ENCODE results near the gene CROCC2.

The CROCC2 gene

DNA sequence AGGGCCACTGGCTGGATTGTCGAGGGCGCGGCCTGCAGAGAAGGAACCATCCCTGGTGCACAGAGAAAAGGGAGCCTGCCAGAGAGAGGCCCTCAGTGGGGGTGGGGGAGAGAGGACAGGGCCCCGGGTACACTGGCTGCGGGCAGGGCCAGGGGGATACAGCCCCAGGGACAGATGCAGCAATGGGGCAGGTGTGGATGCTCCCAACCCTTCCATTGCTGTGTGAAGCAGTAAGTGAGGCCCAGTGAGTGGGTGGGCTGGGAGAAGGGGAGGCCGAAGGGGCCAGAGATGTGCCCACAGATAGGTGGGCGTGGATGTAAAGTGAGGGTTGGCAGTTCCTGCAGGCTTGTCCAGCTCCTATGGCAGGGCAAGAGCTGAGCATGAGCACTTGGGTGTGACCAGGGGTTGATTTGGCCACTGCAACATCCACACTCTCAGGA is 30.1 kb upstream of the CROCC2 start:
- H3K4me3 ChIP-seq (ENCODE audit: low read depth, low read length), result no peak overlapping the region
- no peak for DNase-seq (ENCODE audit: low read depth)
- TF ChIP-seq, protein P1, sequence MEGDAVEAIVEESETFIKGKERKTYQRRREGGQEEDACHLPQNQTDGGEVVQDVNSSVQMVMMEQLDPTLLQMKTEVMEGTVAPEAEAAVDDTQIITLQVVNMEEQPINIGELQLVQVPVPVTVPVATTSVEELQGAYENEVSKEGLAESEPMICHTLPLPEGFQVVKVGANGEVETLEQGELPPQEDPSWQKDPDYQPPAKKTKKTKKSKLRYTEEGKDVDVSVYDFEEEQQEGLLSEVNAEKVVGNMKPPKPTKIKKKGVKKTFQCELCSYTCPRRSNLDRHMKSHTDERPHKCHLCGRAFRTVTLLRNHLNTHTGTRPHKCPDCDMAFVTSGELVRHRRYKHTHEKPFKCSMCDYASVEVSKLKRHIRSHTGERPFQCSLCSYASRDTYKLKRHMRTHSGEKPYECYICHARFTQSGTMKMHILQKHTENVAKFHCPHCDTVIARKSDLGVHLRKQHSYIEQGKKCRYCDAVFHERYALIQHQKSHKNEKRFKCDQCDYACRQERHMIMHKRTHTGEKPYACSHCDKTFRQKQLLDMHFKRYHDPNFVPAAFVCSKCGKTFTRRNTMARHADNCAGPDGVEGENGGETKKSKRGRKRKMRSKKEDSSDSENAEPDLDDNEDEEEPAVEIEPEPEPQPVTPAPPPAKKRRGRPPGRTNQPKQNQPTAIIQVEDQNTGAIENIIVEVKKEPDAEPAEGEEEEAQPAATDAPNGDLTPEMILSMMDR (IDR thresholded peaks at IDR 0.05; ENCODE audit: low read depth, low read length, missing control alignments), result no peak
- in situ Hi-C loops (cut with HindIII; ENCODE audit: low sequenced_read_pairs), result no loop called here

DNA sequence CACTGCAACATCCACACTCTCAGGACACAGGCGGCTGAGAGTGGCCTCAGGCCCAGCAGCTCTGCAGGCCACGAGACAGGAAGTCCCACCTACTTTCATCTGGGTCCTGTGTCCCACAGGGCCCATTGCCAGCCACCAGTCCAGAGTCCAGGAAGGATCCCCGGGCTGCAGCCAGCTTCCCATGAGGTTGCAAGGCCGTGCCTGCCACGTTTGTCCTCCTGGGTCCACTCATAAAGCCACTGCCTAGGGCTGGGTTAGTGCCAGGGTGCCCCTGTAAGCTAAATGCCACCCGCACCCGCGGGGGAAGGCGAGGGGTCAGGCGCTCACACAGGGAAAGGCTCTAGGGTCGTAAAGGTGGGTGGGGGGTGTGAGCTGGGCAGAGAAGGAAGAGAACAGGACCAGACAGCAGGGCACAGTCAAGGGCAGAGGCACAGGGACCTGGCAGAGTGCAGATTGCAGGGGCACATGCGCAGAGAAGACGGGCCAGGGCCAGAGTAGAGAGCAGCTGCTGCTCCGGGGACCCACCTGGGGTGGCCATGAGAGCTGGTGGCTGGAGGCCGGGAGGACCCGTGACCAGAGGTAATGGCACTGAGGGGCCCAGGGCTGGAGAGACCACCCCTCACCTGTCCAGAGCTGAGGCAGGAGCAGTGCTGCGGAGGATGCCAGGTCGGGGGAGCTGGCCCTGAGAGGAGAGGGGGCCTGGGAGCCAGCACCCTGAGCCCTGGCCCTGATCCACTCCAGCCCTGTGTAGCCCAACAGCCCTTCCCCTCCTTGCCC is 29.5 kb upstream of the CROCC2 start:
- DNase-seq (ENCODE audit: low read depth), result no peak
- in situ Hi-C loops (cut with HindIII; ENCODE audit: low sequenced_read_pairs), result no loop called here
- no peak overlapping the region for H3K4me3 ChIP-seq (ENCODE audit: low read depth, low read length)
- TF ChIP-seq, protein P1 (IDR thresholded peaks at IDR 0.05; ENCODE audit: low read depth, low read length, missing control alignments), result no peak

DNA sequence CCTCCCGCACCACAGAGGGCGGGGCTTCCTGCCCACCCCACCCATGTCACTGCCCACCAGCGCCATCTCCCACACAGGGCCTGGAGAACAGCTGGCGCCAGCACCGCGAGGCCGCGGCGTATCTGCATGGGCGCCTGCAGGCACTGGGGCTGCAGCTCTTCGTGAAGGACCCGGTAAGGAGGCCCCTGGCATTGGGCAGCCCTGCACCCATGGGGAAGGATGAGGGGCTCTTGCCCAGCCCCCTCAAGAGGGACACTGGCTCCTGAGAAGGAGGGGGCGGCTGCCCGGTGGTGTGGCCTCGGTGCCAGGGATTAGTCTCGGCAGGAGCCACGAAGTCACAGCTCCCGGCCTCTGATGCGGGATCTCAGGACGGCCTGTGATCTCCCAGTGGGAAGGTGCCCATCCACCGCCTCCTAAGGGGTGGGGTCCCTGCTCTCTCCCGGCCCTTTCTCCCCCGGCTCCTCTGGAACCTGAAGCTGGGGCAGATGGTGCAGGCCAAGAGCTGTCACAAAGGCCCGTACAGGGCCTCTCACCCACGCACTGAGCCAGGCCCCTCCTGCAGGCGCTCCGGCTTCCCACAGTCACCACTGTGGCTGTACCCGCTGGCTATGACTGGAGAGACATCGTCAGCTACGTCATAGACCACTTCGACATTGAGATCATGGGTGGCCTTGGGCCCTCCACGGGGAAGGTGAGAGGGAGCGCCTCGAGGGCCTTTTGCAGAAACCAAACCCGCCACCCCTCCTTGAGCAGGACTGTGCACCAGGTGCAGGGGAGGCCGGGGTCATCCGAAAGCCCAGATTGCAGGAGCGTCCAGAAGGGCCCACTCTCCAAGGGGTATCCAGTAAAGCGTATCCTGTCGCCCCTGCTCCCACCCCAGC is 28.4 kb upstream of the CROCC2 start:
- TF ChIP-seq, protein P1 (IDR thresholded peaks at IDR 0.05; ENCODE audit: low read depth, low read length, missing control alignments), result no peak
- no peak for DNase-seq (ENCODE audit: low read depth)
- H3K4me3 ChIP-seq (ENCODE audit: low read depth, low read length), result no peak overlapping the region
- in situ Hi-C loops (cut with HindIII; ENCODE audit: low sequenced_read_pairs), result no loop called here

DNA sequence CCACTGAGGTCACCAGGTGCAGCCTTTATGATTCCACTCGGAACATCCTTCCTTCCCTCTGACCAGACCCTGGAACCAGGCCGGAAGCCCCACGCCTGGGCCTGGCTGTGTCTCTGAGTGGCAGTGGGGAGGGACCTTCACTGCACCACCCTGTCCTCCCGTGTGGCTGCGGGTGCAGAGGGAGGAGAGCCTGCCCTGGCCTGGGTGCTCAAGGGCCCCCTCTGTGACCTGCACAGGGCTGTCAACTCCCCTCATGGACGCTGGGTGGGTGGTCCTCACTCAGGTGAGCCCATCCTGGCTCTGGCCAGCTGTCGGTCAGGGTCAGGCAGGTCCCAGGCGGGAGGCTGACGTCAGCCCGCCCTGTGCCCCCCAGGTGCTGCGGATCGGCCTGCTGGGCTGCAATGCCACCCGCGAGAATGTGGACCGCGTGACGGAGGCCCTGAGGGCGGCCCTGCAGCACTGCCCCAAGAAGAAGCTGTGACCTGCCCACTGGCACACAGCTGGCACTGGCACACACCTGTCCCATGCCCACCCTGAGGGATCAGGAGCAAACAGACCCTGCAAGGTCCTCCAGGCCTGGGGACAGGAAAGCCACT is 27.7 kb upstream of the CROCC2 start:
- in situ Hi-C loops (cut with HindIII; ENCODE audit: low sequenced_read_pairs), result no loop called here
- TF ChIP-seq, protein P1 (IDR thresholded peaks at IDR 0.05; ENCODE audit: low read depth, low read length, missing control alignments), result no peak
- DNase-seq (ENCODE audit: low read depth), result no peak
- no peak overlapping the region for H3K4me3 ChIP-seq (ENCODE audit: low read depth, low read length)

- TF ChIP-seq, protein P1 (IDR thresholded peaks at IDR 0.05; ENCODE audit: low read depth, low read length, missing control alignments), result no peak
- in situ Hi-C loops (cut with HindIII; ENCODE audit: low sequenced_read_pairs), result no loop called here
- no peak for DNase-seq (ENCODE audit: low read depth)
- no peak overlapping the region for H3K4me3 ChIP-seq (ENCODE audit: low read depth, low read length)
Measured at GRCh38 chr2:240879105-240879504, 27.0 kb upstream of the CROCC2 start.

- H3K4me3 ChIP-seq (ENCODE audit: low read depth, low read length), result no peak overlapping the region
- in situ Hi-C loops (cut with HindIII; ENCODE audit: low sequenced_read_pairs), result no loop called here
- TF ChIP-seq, protein P1 (IDR thresholded peaks at IDR 0.05; ENCODE audit: low read depth, low read length, missing control alignments), result no peak
- DNase-seq (ENCODE audit: low read depth), result no peak
Measured at GRCh38 chr2:240881913-240882312, 24.2 kb upstream of the CROCC2 start.

Data from astrocyte of the cerebellum (primary cell).